Naive thymus-derived CD8-positive, alpha-beta T cell (primary cell): ENCODE measurements around the gene TTC13. TPM values are rescaled to one million over a fixed set of nuclear protein-coding genes. Genes with fewer than 3 reads are reported as not detected.

ENCODE experiments used
- ATAC-seq, 2 donors: fragments of 150-1000 bp; cut with Tn5 transposase in 1 of 2; sonication (Bioruptor Pico), chemical (Tn5 transposase) in 1 of 2; 1 replicate in 1 of 2; 2 replicates in 1 of 2; pipeline ENCODE4 v1.10.0; 2021; ENCODE audit warnings: mild to moderate bottlenecking in 2 of 2, moderate library complexity in 2 of 2
- POLR2A ChIA-PET: fragments of 350-600 bp; sonication (Branson Sonifier 250); formaldehyde crosslinking; loops from one replicate; lab custom pipeline; 2021; ENCODE audit warnings: antibody characterized with exemption; lab: Charles Lee
- DNase-seq, 10 donors: peaks; one replicate each; pipeline versions ENCODE4 v3.0.0 to v3.0.0-alpha.2; 2020 to 2022
- H3K27ac Mint-ChIP-seq, 10 donors: one replicate each; pipeline ENCODE4 v1.8.0; 2020 to 2022; ENCODE audit warnings: mild to moderate bottlenecking in 10 of 10, mixed read lengths in 10 of 10, moderate library complexity in 4 of 10, inconsistent platforms in 1 of 10
- H3K27me3 Mint-ChIP-seq, 5 donors: one replicate each; pipeline ENCODE4 v1.8.0; 2021 to 2022; ENCODE audit warnings: mixed read lengths in 5 of 5
- H3K36me3 Mint-ChIP-seq, 3 donors: one replicate each; pipeline ENCODE4 v1.8.0; 2020 to 2022; ENCODE audit warnings: mixed read lengths in 3 of 3, mild to moderate bottlenecking in 2 of 3, inconsistent platforms in 1 of 3
- H3K4me1 Mint-ChIP-seq, 4 donors: one replicate each; pipeline ENCODE4 v1.8.0; 2021 to 2022; ENCODE audit warnings: mixed read lengths in 4 of 4
- H3K4me3 Mint-ChIP-seq, 10 donors: one replicate each; pipeline ENCODE4 v1.8.0; 2020 to 2022; ENCODE audit warnings: mild to moderate bottlenecking in 10 of 10, mixed read lengths in 10 of 10, moderate library complexity in 6 of 10, inconsistent platforms in 1 of 10
- H3K9me3 Mint-ChIP-seq, 9 donors: one replicate each; pipeline ENCODE4 v1.8.0; 2020 to 2022; ENCODE audit warnings: mixed read lengths in 9 of 9, mild to moderate bottlenecking in 3 of 9, inconsistent platforms in 1 of 9, moderate library complexity in 1 of 9
- polyA plus RNA-seq, 3 donors: library from polyadenylated mRNA; unstranded; fragments of 300-500 nt; fragmentation: Illumina TruSeq; gene quantifications; one replicate each; pipeline ENCODE4 v1.2.3, GENCODE V29; 2021
- total RNA-seq, 8 experiments: library from RNA in 2 of 8; stranded (reverse) in 2 of 8; gene quantifications; one replicate each; pipeline ENCODE4 v1.2.3 and lab custom pipeline; 2021 to 2026

Gene TTC13
- total and polyA plus RNA-seq, 5 experiments from 2014 or later: 6.9 to 50.0 (median 10.4) TPM

GRCh38 chr1:230939806-230940489, 38.7 kb downstream of the TTC13 start:
- Mint-ChIP-seq H3K4me1 (peaks cover 0 to 12% (median 8%) of the 10 kb centered on the region in 4 donors), H3K9me3 (no peaks in the 10 kb centered on the region), H3K36me3 (peaks cover 0 to 67% (median 9%) of the 10 kb centered on the region in 3 donors), H3K4me3 (no peak overlapping the region), H3K27ac (peak overlapping the region in 2 of 10 donors; percentile 2 to 29), H3K27me3 (no peaks in the 10 kb centered on the region)
- DNase-seq: no peak
- no peak for ATAC-seq
- POLR2A ChIA-PET: no interaction called here

- Mint-ChIP-seq H3K4me3 (no peak overlapping the region), H3K36me3 (peaks cover 0 to 64% (median 8%) of the 10 kb centered on the region in 3 donors), H3K4me1 (peaks cover 0 to 12% (median 8%) of the 10 kb centered on the region in 4 donors), H3K27me3 (no peaks in the 10 kb centered on the region), H3K9me3 (no peaks in the 10 kb centered on the region), H3K27ac (peak overlapping the region in 4 of 10 donors; percentile 3 to 47 (median 6))
- DNase-seq (no peak), ATAC-seq (no peak)
- POLR2A ChIA-PET: no interaction called here
Observed at GRCh38 chr1:230938924-230939368, 39.7 kb downstream of the TTC13 start.

- H3K4me1 Mint-ChIP-seq: peaks cover 0 to 9% (median 4%) of the 10 kb centered on the region in 4 donors
- H3K36me3 Mint-ChIP-seq: peaks cover 0 to 73% (median 0%) of the 10 kb centered on the region in 3 donors
- H3K27ac Mint-ChIP-seq: peak overlapping the region in 2 of 10 donors; percentile 12 to 15
- DNase-seq: no peak
- POLR2A ChIA-PET: no interaction called here
- H3K4me3 Mint-ChIP-seq: no peak overlapping the region
- no peaks in the 10 kb centered on the region for H3K27me3 Mint-ChIP-seq
- H3K9me3 Mint-ChIP-seq: no peaks in the 10 kb centered on the region
- ATAC-seq: no peak
Observed at GRCh38 chr1:230937371-230937770, 41.3 kb downstream of the TTC13 start.

GRCh38 chr1:230936475-230936874, 42.2 kb downstream of the TTC13 start:
- Mint-ChIP-seq H3K27me3 (no peaks in the 10 kb centered on the region), H3K36me3 (peaks cover 0 to 76% (median 0%) of the 10 kb centered on the region in 3 donors), H3K27ac (peak overlapping the region in 3 of 10 donors; percentile 15 to 31 (median 17)), H3K4me3 (no peak overlapping the region), H3K9me3 (no peaks in the 10 kb centered on the region), H3K4me1 (peaks cover 0 to 9% (median 4%) of the 10 kb centered on the region in 4 donors)
- POLR2A ChIA-PET: no interaction called here
- ATAC-seq (no peak), DNase-seq (no peak)

- no peaks in the 10 kb centered on the region for H3K9me3 Mint-ChIP-seq
- peaks cover 0 to 9% (median 4%) of the 10 kb centered on the region in 4 donors for H3K4me1 Mint-ChIP-seq
- peak overlapping the region in 7 of 10 donors; percentile 17 to 82 (median 41) for H3K27ac Mint-ChIP-seq
- H3K36me3 Mint-ChIP-seq: peaks cover 0 to 80% (median 3%) of the 10 kb centered on the region in 3 donors
- H3K4me3 Mint-ChIP-seq: no peak overlapping the region
- POLR2A ChIA-PET: no interaction called here
- H3K27me3 Mint-ChIP-seq: no peaks in the 10 kb centered on the region
- no peak for ATAC-seq
- no peak for DNase-seq
Observed at GRCh38 chr1:230935852-230936251, 42.8 kb downstream of the TTC13 start.

- peaks cover 0 to 79% (median 14%) of the 10 kb centered on the region in 3 donors for H3K36me3 Mint-ChIP-seq
- POLR2A ChIA-PET: no interaction called here
- no peaks in the 10 kb centered on the region for H3K27me3 Mint-ChIP-seq
- DNase-seq: no peak
- H3K4me1 Mint-ChIP-seq: peaks cover 0 to 7% (median 2%) of the 10 kb centered on the region in 4 donors
- no peak for ATAC-seq
- no peak overlapping the region for H3K4me3 Mint-ChIP-seq
- peak overlapping the region in 1 of 10 donors; percentile 74 for H3K27ac Mint-ChIP-seq
- H3K9me3 Mint-ChIP-seq: no peaks in the 10 kb centered on the region
Observed at GRCh38 chr1:230930986-230931385, 47.7 kb downstream of the TTC13 start.

- POLR2A ChIA-PET: no interaction called here
- Mint-ChIP-seq H3K4me1 (peaks cover 0 to 6% (median 0%) of the 10 kb centered on the region in 4 donors), H3K27ac (peak overlapping the region in 1 of 10 donors; percentile 1), H3K4me3 (no peak overlapping the region), H3K9me3 (no peaks in the 10 kb centered on the region), H3K36me3 (peaks cover 0 to 84% (median 28%) of the 10 kb centered on the region in 3 donors), H3K27me3 (no peaks in the 10 kb centered on the region)
- no peak for ATAC-seq
- no peak for DNase-seq
Observed at GRCh38 chr1:230926182-230926581, 52.5 kb downstream of the TTC13 start.

- Mint-ChIP-seq H3K36me3 (peaks cover 0 to 84% (median 28%) of the 10 kb centered on the region in 3 donors), H3K4me3 (no peak overlapping the region), H3K4me1 (peaks cover 0 to 6% (median 0%) of the 10 kb centered on the region in 4 donors), H3K9me3 (no peaks in the 10 kb centered on the region), H3K27ac (peak overlapping the region in 2 of 10 donors; percentile 27 to 51), H3K27me3 (no peaks in the 10 kb centered on the region)
- POLR2A ChIA-PET: no interaction called here
- no peak for DNase-seq
- no peak for ATAC-seq
Observed at GRCh38 chr1:230925608-230926007, 53.1 kb downstream of the TTC13 start.

GRCh38 chr1:230923176-230923575, 55.5 kb downstream of the TTC13 start:
- Mint-ChIP-seq H3K4me1 (peaks cover 0 to 6% (median 0%) of the 10 kb centered on the region in 4 donors), H3K27me3 (no peaks in the 10 kb centered on the region), H3K36me3 (peaks cover 0 to 91% (median 22%) of the 10 kb centered on the region in 3 donors), H3K27ac (peak overlapping the region in 1 of 10 donors; percentile 39), H3K4me3 (no peak overlapping the region), H3K9me3 (no peaks in the 10 kb centered on the region)
- POLR2A ChIA-PET: interaction anchor here (1.5 kb wide), 1 partner anchor 56 kb away, joined by 5 read pairs; the partner anchor contains the start of genes ARV1 and TTC13
- ATAC-seq: no peak
- DNase-seq: no peak

- peaks cover 0 to 90% (median 21%) of the 10 kb centered on the region in 3 donors for H3K36me3 Mint-ChIP-seq
- H3K9me3 Mint-ChIP-seq: no peaks in the 10 kb centered on the region
- DNase-seq: no peak
- peak overlapping the region in 6 of 10 donors; percentile 30 to 83 (median 66) for H3K27ac Mint-ChIP-seq
- no peaks in the 10 kb centered on the region for H3K27me3 Mint-ChIP-seq
- no peak for ATAC-seq
- no peak overlapping the region for H3K4me3 Mint-ChIP-seq
- POLR2A ChIA-PET: interaction anchor here (1.5 kb wide), 1 partner anchor 56 kb away, joined by 5 read pairs; the partner anchor contains the start of genes ARV1 and TTC13
- H3K4me1 Mint-ChIP-seq: peaks cover 0 to 6% (median 0%) of the 10 kb centered on the region in 4 donors
Observed at GRCh38 chr1:230922620-230923019, 56.0 kb downstream of the TTC13 start.

GRCh38 chr1:230919207-230919606, 59.5 kb downstream of the TTC13 start:
- POLR2A ChIA-PET: no interaction called here
- no peaks in the 10 kb centered on the region for H3K27me3 Mint-ChIP-seq
- H3K36me3 Mint-ChIP-seq: peaks cover 0 to 81% (median 8%) of the 10 kb centered on the region in 3 donors
- no peaks in the 10 kb centered on the region for H3K9me3 Mint-ChIP-seq
- peaks cover 0 to 6% (median 0%) of the 10 kb centered on the region in 4 donors for H3K4me1 Mint-ChIP-seq
- H3K27ac Mint-ChIP-seq: peak overlapping the region in 3 of 10 donors; percentile 11 to 34 (median 14)
- H3K4me3 Mint-ChIP-seq: no peak overlapping the region
- ATAC-seq (no peak), DNase-seq (no peak)

GRCh38 chr1:230917284-230918135, 61.2 kb downstream of the TTC13 start:
- Mint-ChIP-seq H3K4me1 (peaks cover 0 to 6% (median 0%) of the 10 kb centered on the region in 4 donors), H3K9me3 (no peaks in the 10 kb centered on the region), H3K27ac (peak overlapping the region in 1 of 10 donors; percentile 43), H3K36me3 (peaks cover 0 to 81% (median 11%) of the 10 kb centered on the region in 3 donors), H3K4me3 (no peak overlapping the region), H3K27me3 (no peaks in the 10 kb centered on the region)
- POLR2A ChIA-PET: no interaction called here
- ATAC-seq: peak; percentile 67 to 88
- peak; percentile 46 to 87 (median 68) for DNase-seq
